A549 (cell line): ENCODE data around the gene HMBS. TPM values are rescaled to one million over a fixed set of nuclear protein-coding genes. Genes with fewer than 3 reads are reported as not detected.

ENCODE experiments used
- ATAC-seq, 2 experiments: fragments of 200-7000 bp in 1 of 2; fragments of >200 bp in 1 of 2; cut with Nextera tagmentation in 1 of 2; cut with Tn5 transposase in 1 of 2; 3 replicates each; pipeline versions ENCODE4 v1.8.0 to v1.9.1; 2018 to 2020; ENCODE audit warnings: mild to moderate bottlenecking in 1 of 2, moderate library complexity in 1 of 2
- CTCF ChIA-PET: fragments of 300-600 bp; sonication (Branson Sonifier 250); formaldehyde crosslinking; extraction: SDS; loops from one replicate; lab custom pipeline; 2021; ENCODE audit warnings: antibody characterized with exemption, inconsistent platforms; lab: Yijun Ruan, JAX
- POLR2A ChIA-PET: fragments of 350-600 bp; formaldehyde crosslinking; extraction: SDS; loops from one replicate; lab custom pipeline; 2021; ENCODE audit warnings: antibody characterized with exemption, inconsistent platforms; lab: Yijun Ruan, JAX
- DNase-seq, 2 experiments: peaks; one replicate each; pipeline versions ENCODE4 v3.0.0 to v3.0.0-alpha.2; 2011 to 2016; ENCODE audit warnings: low read depth in 1 of 2, low spot score in 1 of 2
- FAIRE-seq: peaks from 2 replicates; lab custom pipeline; 2011; peaks lifted over from hg19 to GRCh38; lab: Jason Lieb, UNC
- H3K27ac ChIP-seq, 2 experiments: fragments of >200 bp; sonication (Bioruptor Twin); formaldehyde crosslinking; 3 replicates each; pipeline ENCODE4 v1.5.1; 2016 to 2017
- H3K4me1 ChIP-seq: fragments of >200 bp; sonication (Bioruptor Twin); formaldehyde crosslinking; 3 replicates; pipeline ENCODE4 v1.6.1; 2016
- H3K4me2 ChIP-seq: fragments of >200 bp; sonication (Bioruptor Twin); formaldehyde crosslinking; 3 replicates; pipeline ENCODE4 v1.6.1; 2016
- H3K4me3 ChIP-seq: fragments of >200 bp; sonication (Bioruptor Twin); formaldehyde crosslinking; 3 replicates; pipeline ENCODE4 v1.5.1; 2016
- H3K9me3 ChIP-seq: fragments of >200 bp; sonication (Bioruptor Twin); formaldehyde crosslinking; 3 replicates; pipeline ENCODE4 v1.6.1; 2016
- CEBPB ChIP-seq, 2 experiments: fragments of >200 bp in 1 of 2; sonication (Bioruptor Twin) in 1 of 2; formaldehyde crosslinking in 1 of 2; IDR thresholded peaks; 2 replicates each; pipeline ENCODE4 v1.6.1; 2012 to 2016
- ESRRA ChIP-seq: fragments of 150-350 bp; IDR thresholded peaks from 2 replicates; pipeline ENCODE4 v1.6.1; 2014; ENCODE audit warnings: mild to moderate bottlenecking, low read length, borderline replicate concordance
- FOSL2 ChIP-seq, 2 experiments: fragments of 450-650 bp in 1 of 2; fragments of >200 bp in 1 of 2; sonication (Bioruptor Twin) in 1 of 2; formaldehyde crosslinking; IDR thresholded peaks; 2 replicates each; pipeline versions ENCODE4 v1.5.0 to v1.6.1; 2016 to 2020; ENCODE audit warnings: mild to moderate bottlenecking in 1 of 2, moderate library complexity in 1 of 2
- HDAC2 ChIP-seq: fragments of 200-600 bp; sonication (generic); IDR thresholded peaks from 2 replicates; pipeline ENCODE4 v1.6.1; 2016
- HEYL ChIP-seq: fragments of 250-450 bp; sonication (Bioruptor Pico); IDR thresholded peaks from 2 replicates; pipeline ENCODE4 v1.8.0; 2021; ENCODE audit warnings: mild to moderate bottlenecking, moderate library complexity
- JUNB ChIP-seq: fragments of >200 bp; sonication (Bioruptor Twin); formaldehyde crosslinking; IDR thresholded peaks from 2 replicates; pipeline ENCODE4 v1.6.1; 2016
- KDM1A ChIP-seq: fragments of 200-600 bp; sonication (generic); IDR thresholded peaks from 2 replicates; pipeline ENCODE4 v1.6.1; 2016; ENCODE audit warnings: low read depth, mild to moderate bottlenecking
- NPAS2 ChIP-seq: fragments of 250-450 bp; sonication (Bioruptor Pico); IDR thresholded peaks from 2 replicates; pipeline ENCODE4 v1.8.0; 2022; ENCODE audit warnings: mild to moderate bottlenecking, moderate library complexity, borderline replicate concordance
- NR3C1 ChIP-seq: fragments of >200 bp; sonication (Bioruptor Twin); formaldehyde crosslinking; IDR thresholded peaks from 3 replicates; pipeline ENCODE4 v1.6.1; 2017
- PHF8 ChIP-seq: fragments of 200-600 bp; sonication (generic); IDR thresholded peaks from 2 replicates; pipeline ENCODE4 v1.6.1; 2016; ENCODE audit warnings: low read depth, mild to moderate bottlenecking, antibody characterized with exemption, moderate library complexity, borderline replicate concordance
- POLR2A ChIP-seq: IDR thresholded peaks from 2 replicates; pipeline ENCODE4 v1.6.1; 2012; ENCODE audit warnings: mild to moderate bottlenecking, low read length
- POLR2AphosphoS2 ChIP-seq: conservative IDR thresholded peaks from 2 replicates; pipeline ENCODE4 v1.6.1; 2012; ENCODE audit warnings: low read length, improper control_type of control experiment, inconsistent platforms
- RAD21 ChIP-seq, 2 experiments: fragments of >200 bp in 1 of 2; sonication (Bioruptor Twin) in 1 of 2; formaldehyde crosslinking in 1 of 2; IDR thresholded peaks in 1 of 2; conservative IDR thresholded peaks in 1 of 2; 2 replicates in 1 of 2; 3 replicates in 1 of 2; pipeline ENCODE4 v1.6.1; 2012 to 2018; ENCODE audit warnings: inconsistent platforms in 1 of 2
- RCOR1 ChIP-seq: fragments of 150-350 bp; IDR thresholded peaks from 2 replicates; pipeline ENCODE4 v1.6.1; 2014; ENCODE audit warnings: antibody characterized with exemption, low read length, low read depth
- SREBF2 ChIP-seq: fragments of 450-650 bp; IDR thresholded peaks from 2 replicates; pipeline ENCODE4 v1.6.1; 2014; ENCODE audit warnings: mild to moderate bottlenecking, moderate library complexity
- USF2 ChIP-seq: fragments of 450-650 bp; IDR thresholded peaks from 2 replicates; pipeline ENCODE4 v1.6.1; 2014; ENCODE audit warnings: antibody characterized with exemption
- ZFP36 ChIP-seq: fragments of 450-650 bp; IDR thresholded peaks from 2 replicates; pipeline ENCODE4 v1.6.1; 2014; ENCODE audit warnings: borderline replicate concordance; ENCODE audit not compliant: partially characterized antibody
- WGBS: methylation state at CpG from one replicate; pipeline ENCODE4 v1.1.6; 2017; ENCODE audit errors: missing lambda C conversion rate; 5-methylcytosine and 5-hydroxymethylcytosine counted together
- polyA plus RNA-seq, 4 experiments: library from polyadenylated mRNA; depleted of rRNA in 3 of 4; stranded (reverse); fragments of >200 nt; fragmentation: RNase III in 1 of 4; extraction: RNeasy Plus Mini Kit Qiagen cat#74134 plus additional on column Dnase treatment in 1 of 4; gene quantifications; 2 replicates in 3 of 4; 3 replicates in 1 of 4; pipeline ENCODE4 v1.2.3, GENCODE V29; 2011 to 2017
- TF ChIP-seq, protein P1 (sequence below): IDR thresholded peaks from 2 replicates; pipeline ENCODE4 v1.6.1; 2012

The HMBS gene
- polyA plus RNA-seq, 2 of the 4 experiments (the other 2 are of a cell fraction): 48.8 to 62.2 TPM

DNA sequence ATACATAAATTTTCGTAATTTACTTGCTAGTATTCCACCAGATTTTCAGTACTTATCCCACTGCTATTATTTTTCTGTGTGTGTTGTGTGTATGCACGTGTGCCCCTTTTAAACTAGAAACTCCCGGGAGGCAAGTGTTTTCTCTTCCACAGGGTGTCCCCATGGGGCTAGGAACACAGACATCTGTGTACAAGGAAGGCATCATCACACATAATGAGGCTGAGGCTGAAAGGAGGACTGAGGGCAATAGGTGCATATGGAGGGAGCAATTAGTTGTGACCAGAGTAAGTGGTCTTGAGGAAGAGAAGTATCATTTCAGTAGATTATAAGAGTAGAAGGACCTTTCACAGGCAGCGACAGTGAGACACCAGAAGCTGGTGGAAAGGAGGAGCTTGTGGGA is 19.1 kb downstream of the HMBS start:
- no peaks in the 10 kb centered on the region for H3K9me3 ChIP-seq
- ChIA-PET POLR2A (no interaction called here), CTCF (interaction anchor here (0.8 to 1.6 kb wide), 2 partner anchors 16 to 93 kb away, joined by 3 read pairs; no protein-coding TSS in a partner anchor)
- 58% methylated on average over 4 of the region's 4 CpGs for WGBS
- peaks cover 36% of the 10 kb centered on the region for H3K4me1 ChIP-seq
- H3K4me3 ChIP-seq: no peak overlapping the region
- FAIRE-seq (no peak), DNase-seq (no peak), ATAC-seq (no peak)
- peak overlapping the region in 1 of 2 experiments; percentile 98; a peak in 2 of 6 replicates for H3K27ac ChIP-seq
- H3K4me2 ChIP-seq: no peak overlapping the region; the same call in 2 of the 3 replicates
- TF ChIP-seq, protein P1, sequence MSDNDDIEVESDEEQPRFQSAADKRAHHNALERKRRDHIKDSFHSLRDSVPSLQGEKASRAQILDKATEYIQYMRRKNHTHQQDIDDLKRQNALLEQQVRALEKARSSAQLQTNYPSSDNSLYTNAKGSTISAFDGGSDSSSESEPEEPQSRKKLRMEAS: no peak
- TF ChIP-seq RAD21 (conservative IDR thresholded peaks at IDR 0.05 in 1 of 2, IDR thresholded peaks at IDR 0.05 in 1 of 2): peak in 1 of 2 experiments; percentile 27; a peak in 1 of 5 replicates

DNA sequence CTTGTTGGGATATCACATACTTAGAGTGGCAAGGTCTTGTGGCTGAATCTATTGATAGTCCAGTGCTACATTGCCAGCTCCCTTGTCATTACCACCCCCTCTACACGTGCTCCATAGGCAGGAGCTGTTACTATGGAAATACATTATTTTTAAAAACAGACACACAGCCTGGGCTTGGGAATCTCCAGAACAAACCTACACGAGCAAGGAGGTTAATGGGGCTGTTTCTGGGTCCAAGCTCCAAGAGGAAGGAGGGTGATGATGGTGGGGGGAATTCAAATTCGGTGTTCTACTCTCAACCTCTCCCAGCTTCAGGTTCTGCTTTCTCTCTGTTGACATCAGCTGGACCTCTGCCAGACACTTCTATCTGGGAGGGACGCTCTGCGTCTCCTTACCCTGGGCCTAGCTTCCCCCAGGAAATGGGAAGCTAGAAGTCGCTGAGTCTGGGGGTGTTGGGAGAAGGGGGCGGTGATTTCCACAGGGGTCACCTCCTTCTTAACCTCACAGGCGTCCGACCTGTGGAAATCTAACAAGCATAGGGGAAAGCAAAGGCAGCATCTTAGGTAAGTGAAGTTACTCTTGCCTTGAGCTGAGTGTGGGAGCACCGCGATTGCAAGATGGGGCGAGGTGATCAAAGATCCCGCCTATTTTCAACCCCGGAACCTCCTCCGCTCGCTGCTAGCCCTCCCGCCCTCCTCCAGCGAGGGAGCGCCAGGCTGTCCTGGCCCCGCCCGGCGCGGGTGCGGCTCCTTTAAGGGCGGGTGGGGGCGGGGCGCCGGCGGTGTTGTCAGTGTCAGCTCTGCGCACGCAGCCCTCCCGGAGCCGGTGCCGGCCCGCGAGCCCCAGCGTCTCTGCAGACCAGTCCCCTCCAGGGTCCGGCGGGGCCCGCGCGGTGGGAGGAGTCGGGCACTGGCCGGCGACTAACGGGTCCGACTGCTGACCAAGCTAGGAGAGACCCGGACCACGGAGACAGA is 22.2 kb downstream of the HMBS start, which contains the start of gene C2CD2L:
C2CD2L (plus strand) TSS at position 781 of the 974 bp plus-strand sequence. CDS start 398 bp downstream, outside the sequence.
- peaks cover 25% of the 10 kb centered on the region for H3K4me1 ChIP-seq
- H3K27ac ChIP-seq: peak within 1 kb of the TSS; percentile 68 to 90
- CTCF ChIA-PET: interaction anchor here (0.9 to 1.9 kb wide), 8 partner anchors 9 to 217 kb away, joined by 3 to 9 read pairs (median 4); a partner anchor contains a TSS
- H3K4me2 ChIP-seq: peak within 1 kb of the TSS; percentile 82
- peak; percentile 83 to 84 for DNase-seq
- peak; percentile 81 to 89 for ATAC-seq
- H3K9me3 ChIP-seq: no peaks in the 10 kb centered on the region
- POLR2A ChIA-PET: interaction anchor here (0.9 to 2.0 kb wide), 4 partner anchors 12 to 62 kb away, joined by 3 to 11 read pairs (median 6); partner anchors contain the start of genes HINFP, HMBS and NLRX1
- 7% methylated on average over 16 of the region's 49 CpGs for WGBS
- H3K4me3 ChIP-seq: peak within 1 kb of the TSS; percentile 86
- no peak for FAIRE-seq
- TF ChIP-seq ZFP36 (no peak), JUNB (no peak), POLR2A (peak; percentile 13; the same call in 1 of the 2 replicates), NR3C1 (no peak), RCOR1 (no peak), FOSL2 (IDR thresholded peaks at IDR 0.05) (no peak), FOSL2 (CRISPR knock-in tag; IDR thresholded peaks at IDR 0.05) (no peak), HDAC2 (no peak)
- TF ChIP-seq, protein P1: peak; percentile 48; the same call in 1 of the 2 replicates
- TF ChIP-seq, all 56 proteins: peak for 2

DNA sequence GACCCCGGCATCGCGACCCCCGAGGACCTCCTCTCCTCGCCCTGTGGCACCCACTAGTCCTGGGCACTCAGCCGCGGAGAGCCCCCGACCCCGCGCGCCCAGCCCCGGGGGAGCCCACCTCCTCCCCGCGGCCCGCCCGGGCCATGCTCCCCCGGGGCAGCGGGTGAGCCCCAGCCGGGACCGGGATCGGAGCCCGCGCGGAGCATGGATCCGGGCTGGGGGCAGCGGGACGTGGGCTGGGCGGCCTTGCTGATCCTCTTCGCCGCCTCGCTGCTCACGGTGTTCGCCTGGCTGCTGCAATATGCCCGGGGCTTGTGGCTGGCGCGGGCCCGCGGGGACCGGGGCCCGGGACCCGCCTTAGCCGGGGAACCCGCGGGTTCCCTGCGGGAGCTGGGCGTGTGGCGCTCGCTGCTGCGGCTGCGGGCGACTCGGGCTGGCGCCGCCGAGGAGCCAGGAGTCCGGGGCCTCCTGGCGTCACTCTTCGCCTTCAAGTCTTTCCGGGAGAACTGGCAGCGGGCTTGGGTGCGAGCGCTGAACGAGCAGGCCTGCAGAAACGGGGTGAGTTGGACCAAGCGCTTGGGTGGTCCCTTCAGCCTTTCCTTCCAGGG is 23.0 kb downstream of the HMBS start:
- Histone ChIP-seq H3K4me3 (peak overlapping the region; percentile 86), H3K4me1 (peaks cover 25% of the 10 kb centered on the region), H3K27ac (peak overlapping the region; percentile 68 to 90), H3K9me3 (no peaks in the 10 kb centered on the region), H3K4me2 (peak overlapping the region; percentile 82)
- WGBS: no CpG with 5 or more reads among the region's 65 CpGs
- ATAC-seq: peak; percentile 53 to 57
- TF ChIP-seq KDM1A (no peak), POLR2AphosphoS2 (no peak), RCOR1 (no peak), USF2 (no peak), PHF8 (0 out of 2 replicates have a peak, but pooled peaks have one; percentile 10), ESRRA (no peak), NPAS2 (CRISPR knock-in tag) (no peak), SREBF2 (no peak), FOSL2 (IDR thresholded peaks at IDR 0.05) (no peak), FOSL2 (CRISPR knock-in tag; IDR thresholded peaks at IDR 0.05) (no peak), HEYL (no peak), CEBPB (IDR thresholded peaks at IDR 0.05) (no peak)
- TF ChIP-seq, protein P1: 0 out of 2 replicates have a peak, but pooled peaks have one; percentile 5
- ChIA-PET POLR2A (interaction anchor here (1.3 to 2.0 kb wide), 3 partner anchors 13 to 23 kb away, joined by 3 to 11 read pairs (median 8); partner anchors contain the start of genes HINFP and HMBS), CTCF (interaction anchor here (1.1 to 2.9 kb wide), 7 partner anchors 9 to 216 kb away, joined by 3 to 9 read pairs (median 5); a partner anchor contains a TSS)
- FAIRE-seq: no peak
- DNase-seq: no peak
